Measurements from ENCODE around the gene FYN.

DNA sequence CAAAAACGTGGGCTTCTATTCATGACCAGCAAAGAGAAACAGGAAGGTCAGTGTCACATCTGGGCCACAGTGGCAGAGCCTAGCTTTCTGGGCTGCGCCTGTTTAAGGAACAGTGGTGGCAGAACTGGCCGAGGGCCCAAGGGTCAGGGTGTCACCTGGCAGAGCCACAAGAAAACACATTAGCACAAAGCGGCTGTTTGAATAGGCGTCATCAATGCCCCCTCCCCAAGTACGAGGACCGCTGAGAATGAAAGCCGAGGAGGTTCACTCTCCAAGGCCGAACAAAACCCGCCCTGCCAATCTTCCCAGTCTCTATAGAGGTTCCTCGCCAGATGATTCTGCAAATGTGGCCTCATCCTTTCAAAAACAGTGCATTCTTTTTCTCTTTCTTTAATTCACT is 142.4 kb downstream of the FYN start:
- TF ChIP-seq RAD21 (CRISPR knock-in tag; conservative IDR thresholded peaks at IDR 0.05 in 1 of 2, IDR thresholded peaks at IDR 0.05 in 1 of 2), result no peak
- TF ChIP-seq CAMTA2 (CRISPR knock-in tag; conservative IDR thresholded peaks at IDR 0.05), result no peak
- no peak for TF ChIP-seq FIP1L1 (IDR thresholded peaks at IDR 0.05; ENCODE audit: low read depth, low read length, poor library complexity, severe bottlenecking)
- TF ChIP-seq RBFOX2 (IDR thresholded peaks at IDR 0.05; ENCODE audit: low read depth, low read length), result no peak
- no peak for TF ChIP-seq EZH2 (IDR thresholded peaks at IDR 0.05; ENCODE audit: borderline replicate concordance, low read depth, low read length)
- TF ChIP-seq ZNF133 (CRISPR knock-in tag; IDR thresholded peaks at IDR 0.05), result no peak

Data from K562 (cell line).